Tongue (tissue), 2 donors: Measurements from ENCODE around the gene SEMA4B. TPM values are rescaled to one million over a fixed set of nuclear protein-coding genes. Genes with fewer than 3 reads are reported as not detected.

ENCODE experiments used
- DNase-seq: peaks from one replicate; pipeline ENCODE4 v3.0.0-alpha.2; 2015
- total RNA-seq: library from RNA; depleted of rRNA; stranded (reverse); fragments of >200 nt; gene quantifications from one replicate; pipeline ENCODE4 v1.2.3, GENCODE V29; 2014

SEMA4B gene
- total RNA-seq, 1 donor from 2014 or later = 26.6 TPM

GRCh38 chr15:90207252-90207651 is 6.1 kb downstream of the SEMA4B start:
- DNase-seq = no peak

GRCh38 chr15:90208356-90208755 is 7.2 kb downstream of the SEMA4B start:
- no peak for DNase-seq

GRCh38 chr15:90209591-90209990 is 8.5 kb downstream of the SEMA4B start:
- no peak for DNase-seq

GRCh38 chr15:90210593-90210992 is 9.5 kb downstream of the SEMA4B start:
- no peak for DNase-seq

GRCh38 chr15:90211009-90211408 is 9.9 kb downstream of the SEMA4B start:
- DNase-seq = no peak

GRCh38 chr15:90211440-90212143 is 10.5 kb downstream of the SEMA4B start:
- DNase-seq = no peak

- peak; percentile 36 for DNase-seq
Observed at GRCh38 chr15:90212221-90213098, 11.3 kb downstream of the SEMA4B start.

GRCh38 chr15:90213122-90213817 is 12.1 kb downstream of the SEMA4B start:
- DNase-seq = no peak

- no peak for DNase-seq
Observed at GRCh38 chr15:90213818-90214204, 12.7 kb downstream of the SEMA4B start.

GRCh38 chr15:90214553-90215196 is 13.5 kb downstream of the SEMA4B start:
- DNase-seq = no peak

- DNase-seq = no peak
Observed at GRCh38 chr15:90217671-90218394, 16.7 kb downstream of the SEMA4B start.

GRCh38 chr15:90219421-90220141 is 18.5 kb downstream of the SEMA4B start:
- peak; percentile 57 for DNase-seq

- peak; percentile 79 for DNase-seq
Observed at GRCh38 chr15:90221246-90221900, 20.2 kb downstream of the SEMA4B start.

GRCh38 chr15:90222547-90222946 is 21.4 kb downstream of the SEMA4B start:
- DNase-seq = no peak

- no peak for DNase-seq
Observed at GRCh38 chr15:90223441-90224165, 22.5 kb downstream of the SEMA4B start.

GRCh38 chr15:90225047-90225446 is 23.9 kb downstream of the SEMA4B start:
- no peak for DNase-seq

- DNase-seq = no peak
Observed at GRCh38 chr15:90225504-90226234, 24.5 kb downstream of the SEMA4B start.

GRCh38 chr15:90227336-90227735 is 26.2 kb downstream of the SEMA4B start:
- DNase-seq = no peak
